Fibroblast of lung (primary cell): ENCODE data around the gene DKK1. TPM values are rescaled to one million over a fixed set of nuclear protein-coding genes. Genes with fewer than 3 reads are reported as not detected.

Experiments used
- DNase-seq, 2 donors: peaks; one replicate each; pipeline versions ENCODE4 v3.0.0 to v3.0.0-alpha.2; 2010; ENCODE audit warnings: low read depth in 2 of 2
- H2AFZ ChIP-seq: 2 replicates; pipeline ENCODE4 v1.5.1; 2012; ENCODE audit warnings: low read length, control low read depth, inconsistent platforms
- H3K27ac ChIP-seq: 2 replicates; pipeline ENCODE4 v1.5.1; 2011; ENCODE audit warnings: low read length, control low read depth; ENCODE audit not compliant: insufficient read depth
- H3K27me3 ChIP-seq: 2 replicates; pipeline ENCODE4 v1.5.1; 2011; ENCODE audit warnings: mild to moderate bottlenecking, low read length; ENCODE audit not compliant: control insufficient read depth, insufficient read depth
- H3K36me3 ChIP-seq: 2 replicates; pipeline ENCODE4 v1.5.1; 2011; ENCODE audit warnings: low read length; ENCODE audit not compliant: control insufficient read depth, insufficient read depth
- H3K4me1 ChIP-seq: 2 replicates; pipeline ENCODE4 v1.5.1; 2011; ENCODE audit warnings: low read length; ENCODE audit not compliant: control insufficient read depth, insufficient read depth; ENCODE audit errors: extremely low read depth
- H3K4me2 ChIP-seq: 2 replicates; pipeline ENCODE4 v1.5.1; 2011; ENCODE audit warnings: low read length, control low read depth; ENCODE audit not compliant: insufficient read depth; ENCODE audit errors: extremely low read depth
- H3K4me3 ChIP-seq, 4 experiments: fragments of 200-600 bp in 1 of 4; sonication (generic) in 1 of 4; replicated peaks in 1 of 4; 2 replicates each; pipeline ENCODE4 v1.5.1; 2011 to 2016; ENCODE audit warnings: low read length in 4 of 4, low read depth in 3 of 4, mild to moderate bottlenecking in 3 of 4, control low read depth in 2 of 4, inconsistent platforms in 1 of 4, mixed read lengths in 1 of 4; ENCODE audit not compliant: insufficient read depth in 1 of 4; ENCODE audit errors: control extremely low read depth in 1 of 4
- H3K79me2 ChIP-seq: 2 replicates; pipeline ENCODE4 v1.5.1; 2012; ENCODE audit warnings: mild to moderate bottlenecking, low read length, inconsistent platforms; ENCODE audit not compliant: control insufficient read depth, insufficient read depth
- H3K9ac ChIP-seq: 2 replicates; pipeline ENCODE4 v1.5.1; 2011; ENCODE audit warnings: mild to moderate bottlenecking, low read length, control low read depth; ENCODE audit not compliant: insufficient read depth
- H3K9me3 ChIP-seq: 2 replicates; pipeline ENCODE4 v1.5.1; 2012; ENCODE audit warnings: low read depth, low read length; ENCODE audit not compliant: control insufficient read depth, insufficient read depth
- H4K20me1 ChIP-seq: 2 replicates; pipeline ENCODE4 v1.5.1; 2011; ENCODE audit warnings: low read length; ENCODE audit not compliant: control insufficient read depth, insufficient read depth; ENCODE audit errors: extremely low read depth
- EZH2 ChIP-seq: IDR thresholded peaks from 2 replicates; pipeline ENCODE4 v1.5.1; 2012; ENCODE audit warnings: low read length, control low read depth, mild to moderate bottlenecking; ENCODE audit errors: missing control alignments
- polyA minus RNA-seq: library from RNA; depleted of rRNA, polyadenylated mRNA; stranded (reverse); fragments of >200 nt; gene quantifications from 2 replicates; pipeline ENCODE4 v1.2.3, GENCODE V29; 2011; ENCODE audit warnings: low replicate concordance
- polyA plus RNA-seq, 2 donors: library from polyadenylated mRNA; depleted of rRNA in 1 of 2; stranded (reverse) in 1 of 2; unstranded in 1 of 2; fragments of >200 nt; gene quantifications; 2 replicates each; pipeline ENCODE4 v1.2.1, GENCODE V29; 2011 to 2012; ENCODE audit warnings: missing spikeins in 1 of 2
- total RNA-seq: library from RNA; depleted of rRNA; stranded (reverse); fragments of >200 nt; gene quantifications from 2 replicates; pipeline ENCODE4 v1.2.1, GENCODE V29; 2014
- TF ChIP-seq, protein P1 (sequence below), 2 donors: IDR thresholded peaks in 1 of 2; conservative IDR thresholded peaks in 1 of 2; 1 replicate in 1 of 2; 2 replicates in 1 of 2; pipeline ENCODE4 v1.5.1; 2011 to 2012; ENCODE audit warnings: low read length in 2 of 2, control low read depth in 1 of 2, inconsistent platforms in 1 of 2, low read depth in 1 of 2, mild to moderate bottlenecking in 1 of 2

Gene DKK1, protein sequence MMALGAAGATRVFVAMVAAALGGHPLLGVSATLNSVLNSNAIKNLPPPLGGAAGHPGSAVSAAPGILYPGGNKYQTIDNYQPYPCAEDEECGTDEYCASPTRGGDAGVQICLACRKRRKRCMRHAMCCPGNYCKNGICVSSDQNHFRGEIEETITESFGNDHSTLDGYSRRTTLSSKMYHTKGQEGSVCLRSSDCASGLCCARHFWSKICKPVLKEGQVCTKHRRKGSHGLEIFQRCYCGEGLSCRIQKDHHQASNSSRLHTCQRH
- total RNA-seq, result 54.4 and 80.6 TPM in 2 replicates
- polyA plus RNA-seq, result 52.3 and 156 TPM in 2 replicates
- 30.8 and 90.5 TPM in 2 replicates for polyA plus RNA-seq (2012)
- polyA minus RNA-seq, result 15.6 and 42.2 TPM in 2 replicates

DNA sequence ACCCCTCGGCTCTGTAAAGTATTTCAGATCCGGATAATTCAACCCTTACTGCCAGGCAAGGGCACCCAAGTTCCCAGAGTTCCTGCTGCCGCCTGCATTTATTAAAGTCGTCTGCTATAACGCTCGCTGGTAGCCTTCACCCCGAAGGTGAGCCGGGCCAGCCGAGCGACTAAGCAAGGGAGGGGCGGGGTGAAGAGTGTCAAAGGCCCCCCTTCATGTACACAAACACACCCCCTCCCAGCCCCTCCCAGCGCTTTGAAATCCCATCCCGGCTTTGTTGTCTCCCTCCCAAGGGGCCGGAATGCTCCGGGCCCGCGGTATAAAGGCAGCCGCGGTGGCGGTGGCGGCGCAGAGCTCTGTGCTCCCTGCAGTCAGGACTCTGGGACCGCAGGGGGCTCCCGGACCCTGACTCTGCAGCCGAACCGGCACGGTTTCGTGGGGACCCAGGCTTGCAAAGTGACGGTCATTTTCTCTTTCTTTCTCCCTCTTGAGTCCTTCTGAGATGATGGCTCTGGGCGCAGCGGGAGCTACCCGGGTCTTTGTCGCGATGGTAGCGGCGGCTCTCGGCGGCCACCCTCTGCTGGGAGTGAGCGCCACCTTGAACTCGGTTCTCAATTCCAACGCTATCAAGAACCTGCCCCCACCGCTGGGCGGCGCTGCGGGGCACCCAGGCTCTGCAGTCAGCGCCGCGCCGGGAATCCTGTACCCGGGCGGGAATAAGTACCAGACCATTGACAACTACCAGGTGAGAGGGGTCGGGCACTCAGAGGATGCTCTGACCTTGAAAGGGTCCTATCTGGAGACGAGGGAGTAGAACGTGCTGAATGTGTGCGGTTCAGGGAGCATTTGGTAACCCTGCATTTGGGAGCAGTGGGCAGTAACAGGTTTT, at the start of gene DKK1:
Gene DKK1, plus strand, starts transcription at position 349 of the 889 bp plus-strand sequence. Its CDS starts 154 bp downstream, at position 503.
- Histone ChIP-seq H4K20me1 (no peaks in the 10 kb centered on the region), H2AFZ (peak within 1 kb of the TSS; percentile 93), H3K9ac (peak within 1 kb of the TSS; percentile 63), H3K4me1 (peaks cover 18% of the 10 kb centered on the region), H3K27me3 (no peaks in the 10 kb centered on the region), H3K27ac (peak within 1 kb of the TSS; percentile 89), H3K36me3 (no peaks in the 10 kb centered on the region), H3K4me2 (peak within 1 kb of the TSS; percentile 96), H3K4me3 (peak within 1 kb of the TSS; percentile 86 to 97 (median 94)), H3K79me2 (peaks cover 24% of the 10 kb centered on the region), H3K9me3 (no peaks in the 10 kb centered on the region)
- TF ChIP-seq, protein P1, sequence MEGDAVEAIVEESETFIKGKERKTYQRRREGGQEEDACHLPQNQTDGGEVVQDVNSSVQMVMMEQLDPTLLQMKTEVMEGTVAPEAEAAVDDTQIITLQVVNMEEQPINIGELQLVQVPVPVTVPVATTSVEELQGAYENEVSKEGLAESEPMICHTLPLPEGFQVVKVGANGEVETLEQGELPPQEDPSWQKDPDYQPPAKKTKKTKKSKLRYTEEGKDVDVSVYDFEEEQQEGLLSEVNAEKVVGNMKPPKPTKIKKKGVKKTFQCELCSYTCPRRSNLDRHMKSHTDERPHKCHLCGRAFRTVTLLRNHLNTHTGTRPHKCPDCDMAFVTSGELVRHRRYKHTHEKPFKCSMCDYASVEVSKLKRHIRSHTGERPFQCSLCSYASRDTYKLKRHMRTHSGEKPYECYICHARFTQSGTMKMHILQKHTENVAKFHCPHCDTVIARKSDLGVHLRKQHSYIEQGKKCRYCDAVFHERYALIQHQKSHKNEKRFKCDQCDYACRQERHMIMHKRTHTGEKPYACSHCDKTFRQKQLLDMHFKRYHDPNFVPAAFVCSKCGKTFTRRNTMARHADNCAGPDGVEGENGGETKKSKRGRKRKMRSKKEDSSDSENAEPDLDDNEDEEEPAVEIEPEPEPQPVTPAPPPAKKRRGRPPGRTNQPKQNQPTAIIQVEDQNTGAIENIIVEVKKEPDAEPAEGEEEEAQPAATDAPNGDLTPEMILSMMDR (conservative IDR thresholded peaks at IDR 0.05 in 1 of 2, IDR thresholded peaks at IDR 0.05 in 1 of 2; ENCODE audit: low read depth in 1 of 2, low read length in 2 of 2), result peak; percentile 83 to 92
- no peak for TF ChIP-seq EZH2
- DNase-seq, result peak; percentile 69 to 79

DNA sequence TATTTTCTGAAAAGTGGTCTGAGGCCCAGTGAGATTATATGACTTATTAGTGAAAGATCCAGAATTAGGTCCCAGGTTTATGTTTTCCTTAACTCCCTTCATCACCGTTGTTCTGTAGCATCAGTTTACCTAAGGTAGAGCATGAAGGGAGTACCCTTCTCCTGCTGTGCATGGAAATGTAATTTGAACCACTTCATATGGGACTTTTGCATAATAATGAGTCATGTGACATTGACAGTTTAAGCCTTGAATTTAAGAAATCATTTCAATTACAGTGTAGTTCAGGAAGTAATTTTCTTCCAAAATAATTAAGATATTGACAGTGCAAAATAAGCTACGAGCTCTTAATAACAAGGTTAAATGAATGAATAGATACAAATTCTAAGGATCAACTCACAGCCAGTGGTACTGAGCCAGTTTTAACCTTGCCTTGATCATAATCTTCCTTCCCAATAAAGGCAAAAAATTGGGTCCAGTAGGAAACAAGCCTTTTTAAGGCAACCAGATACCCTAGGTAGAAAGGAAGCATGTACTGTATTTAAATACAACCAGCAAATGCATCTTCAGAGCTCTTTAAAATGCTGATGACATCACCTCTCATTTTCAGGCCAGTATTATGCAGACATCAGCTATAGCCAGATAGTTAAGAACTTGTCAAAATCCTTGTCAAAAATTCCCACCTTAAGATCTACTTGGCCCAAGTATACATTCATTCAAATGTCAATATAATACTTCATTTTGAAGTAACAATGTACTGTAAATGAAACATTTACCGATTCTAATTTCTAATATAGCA, 48.8 kb upstream of the DKK1 start:
- Histone ChIP-seq H3K4me1 (no peaks in the 10 kb centered on the region), H3K79me2 (no peaks in the 10 kb centered on the region), H4K20me1 (no peaks in the 10 kb centered on the region), H3K4me2 (no peak overlapping the region), H3K27ac (no peak overlapping the region), H3K27me3 (no peaks in the 10 kb centered on the region), H2AFZ (no peak overlapping the region), H3K9ac (no peak overlapping the region), H3K4me3 (no peak overlapping the region), H3K9me3 (no peaks in the 10 kb centered on the region), H3K36me3 (no peaks in the 10 kb centered on the region)
- DNase-seq, result no peak
- TF ChIP-seq EZH2, result no peak
- TF ChIP-seq, protein P1 (conservative IDR thresholded peaks at IDR 0.05 in 1 of 2, IDR thresholded peaks at IDR 0.05 in 1 of 2; ENCODE audit: low read depth in 1 of 2, low read length in 2 of 2), result no peak
